ENCODE data around the gene JAK1.

DNA sequence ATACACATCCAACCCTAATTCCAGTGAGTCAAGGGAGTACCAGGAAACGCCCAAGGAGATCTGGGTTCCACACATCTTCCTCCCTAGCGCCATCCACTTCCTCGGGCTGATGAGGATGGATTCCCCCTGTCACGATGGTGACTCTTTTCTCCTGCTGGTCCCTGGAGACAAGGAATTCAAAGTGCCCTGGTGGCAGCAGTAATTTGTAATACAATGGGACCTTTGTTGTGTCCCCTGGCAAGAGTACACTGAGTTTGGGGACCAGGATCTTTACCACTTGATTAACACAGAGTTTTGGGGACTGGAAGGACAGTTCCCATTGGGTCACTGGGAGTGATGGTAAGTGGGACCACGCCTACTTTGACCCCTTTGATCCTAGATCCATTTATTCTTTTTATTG, 9.4 kb upstream of the JAK1 start:
- no peak for TF ChIP-seq YY2 (tag by site-specific recombination; IDR thresholded peaks at IDR 0.05)
- TF ChIP-seq SP7 (tag by site-specific recombination; IDR thresholded peaks at IDR 0.05): no peak
- TF ChIP-seq ZBTB8A (tag by site-specific recombination; IDR thresholded peaks at IDR 0.05): no peak
- no peak for TF ChIP-seq ZNF350 (tag by site-specific recombination; IDR thresholded peaks at IDR 0.05)
- TF ChIP-seq, protein P1, sequence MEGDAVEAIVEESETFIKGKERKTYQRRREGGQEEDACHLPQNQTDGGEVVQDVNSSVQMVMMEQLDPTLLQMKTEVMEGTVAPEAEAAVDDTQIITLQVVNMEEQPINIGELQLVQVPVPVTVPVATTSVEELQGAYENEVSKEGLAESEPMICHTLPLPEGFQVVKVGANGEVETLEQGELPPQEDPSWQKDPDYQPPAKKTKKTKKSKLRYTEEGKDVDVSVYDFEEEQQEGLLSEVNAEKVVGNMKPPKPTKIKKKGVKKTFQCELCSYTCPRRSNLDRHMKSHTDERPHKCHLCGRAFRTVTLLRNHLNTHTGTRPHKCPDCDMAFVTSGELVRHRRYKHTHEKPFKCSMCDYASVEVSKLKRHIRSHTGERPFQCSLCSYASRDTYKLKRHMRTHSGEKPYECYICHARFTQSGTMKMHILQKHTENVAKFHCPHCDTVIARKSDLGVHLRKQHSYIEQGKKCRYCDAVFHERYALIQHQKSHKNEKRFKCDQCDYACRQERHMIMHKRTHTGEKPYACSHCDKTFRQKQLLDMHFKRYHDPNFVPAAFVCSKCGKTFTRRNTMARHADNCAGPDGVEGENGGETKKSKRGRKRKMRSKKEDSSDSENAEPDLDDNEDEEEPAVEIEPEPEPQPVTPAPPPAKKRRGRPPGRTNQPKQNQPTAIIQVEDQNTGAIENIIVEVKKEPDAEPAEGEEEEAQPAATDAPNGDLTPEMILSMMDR (tag by site-specific recombination; IDR thresholded peaks at IDR 0.05): no peak

Measured in HEK293 (cell line).